ENCODE results near the gene DGKA.
A peak's percentile ranks its signal among the peaks of the same experiment; 100 is the strongest.

Gene DGKA

DNA sequence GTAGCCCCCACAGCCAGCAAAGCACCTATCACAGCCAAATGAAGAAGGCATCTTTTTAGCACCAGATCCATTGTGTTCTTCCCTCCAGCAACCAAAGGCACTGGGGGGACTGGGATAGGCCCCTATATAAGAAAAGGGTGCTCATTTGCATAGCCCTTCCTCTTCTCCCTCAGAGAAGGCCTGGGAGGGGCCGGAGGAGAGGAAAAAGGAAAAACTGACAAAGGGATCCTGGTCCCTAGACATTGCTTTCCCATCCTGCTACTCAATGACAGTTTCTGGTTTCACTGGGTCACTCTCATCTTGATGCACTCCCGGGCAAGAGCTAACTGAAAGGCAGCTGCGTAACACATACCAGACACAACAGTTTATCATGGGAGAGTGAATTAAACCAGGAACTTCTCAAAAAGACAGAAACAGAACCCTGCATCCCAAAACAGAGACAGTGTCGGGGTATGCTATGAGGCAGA, 35.0 kb downstream of the DGKA start, which contains the start of gene PMEL:
PMEL (minus strand) TSS at position 102 of the 467 bp plus-strand sequence; CDS start at position 71, 31 bp downstream.
- peaks cover 45% of the 10 kb centered on the region for H3K4me1 Mint-ChIP-seq
- peaks cover 11% of the 10 kb centered on the region for H3K36me3 Mint-ChIP-seq (ENCODE audit: low read depth)
- H3K27me3 Mint-ChIP-seq (ENCODE audit: low read depth, poor library complexity), result peaks cover 2% of the 10 kb centered on the region
- peak; percentile 18 for DNase-seq
- peak within 1 kb of the TSS; percentile 99 for H3K4me3 Mint-ChIP-seq
- TF ChIP-seq CTCF (IDR thresholded peaks at IDR 0.05), result no peak
- H3K9me3 Mint-ChIP-seq, result no peaks in the 10 kb centered on the region
- H3K27ac Mint-ChIP-seq, result peak within 1 kb of the TSS; percentile 95

DNA sequence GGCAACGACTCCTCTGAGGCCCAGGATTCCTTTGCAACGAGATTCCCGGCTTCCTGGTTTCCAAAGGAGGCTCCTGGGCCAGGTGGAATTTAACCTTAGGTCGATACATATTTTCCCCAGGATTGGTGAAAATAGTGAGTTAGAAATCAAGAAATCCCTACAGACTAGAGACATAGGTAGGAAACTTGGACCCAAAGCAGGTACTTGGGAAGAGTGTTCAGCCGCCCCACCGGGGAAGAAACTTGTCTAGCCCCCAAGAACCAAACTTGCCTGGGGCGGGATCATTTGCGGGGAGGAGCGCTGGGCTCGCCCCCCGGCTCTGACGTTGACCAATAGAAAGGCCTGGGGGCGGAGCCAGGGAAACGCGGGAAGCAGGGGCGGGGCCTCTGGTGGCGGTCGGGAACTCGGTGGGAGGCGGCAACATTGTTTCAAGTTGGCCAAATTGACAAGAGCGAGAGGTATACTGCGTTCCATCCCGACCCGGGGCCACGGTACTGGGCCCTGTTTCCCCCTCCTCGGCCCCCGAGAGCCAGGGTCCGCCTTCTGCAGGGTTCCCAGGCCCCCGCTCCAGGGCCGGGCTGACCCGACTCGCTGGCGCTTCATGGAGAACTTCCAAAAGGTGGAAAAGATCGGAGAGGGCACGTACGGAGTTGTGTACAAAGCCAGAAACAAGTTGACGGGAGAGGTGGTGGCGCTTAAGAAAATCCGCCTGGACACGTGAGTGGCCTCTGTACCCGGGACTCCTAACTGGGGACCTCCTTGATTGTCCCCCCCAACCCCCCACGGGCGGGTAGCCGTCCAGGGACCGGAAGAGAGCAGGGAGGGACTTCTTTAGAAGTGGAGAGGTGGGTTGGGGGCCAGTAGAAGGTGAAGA, 35.7 kb downstream of the DGKA start, which contains the start of gene CDK2:
CDK2 (plus strand) TSS at position 423 of the 874 bp plus-strand sequence; CDS start at position 602, 179 bp downstream.
- Mint-ChIP-seq H3K27ac (peak within 1 kb of the TSS; percentile 95), H3K27me3 (ENCODE audit: low read depth, poor library complexity) (peaks cover 2% of the 10 kb centered on the region), H3K4me1 (peaks cover 52% of the 10 kb centered on the region), H3K36me3 (ENCODE audit: low read depth) (peaks cover 17% of the 10 kb centered on the region), H3K9me3 (no peaks in the 10 kb centered on the region), H3K4me3 (peak within 1 kb of the TSS; percentile 99)
- peak; percentile 98 for DNase-seq
- no peak for TF ChIP-seq CTCF (IDR thresholded peaks at IDR 0.05)

DNA sequence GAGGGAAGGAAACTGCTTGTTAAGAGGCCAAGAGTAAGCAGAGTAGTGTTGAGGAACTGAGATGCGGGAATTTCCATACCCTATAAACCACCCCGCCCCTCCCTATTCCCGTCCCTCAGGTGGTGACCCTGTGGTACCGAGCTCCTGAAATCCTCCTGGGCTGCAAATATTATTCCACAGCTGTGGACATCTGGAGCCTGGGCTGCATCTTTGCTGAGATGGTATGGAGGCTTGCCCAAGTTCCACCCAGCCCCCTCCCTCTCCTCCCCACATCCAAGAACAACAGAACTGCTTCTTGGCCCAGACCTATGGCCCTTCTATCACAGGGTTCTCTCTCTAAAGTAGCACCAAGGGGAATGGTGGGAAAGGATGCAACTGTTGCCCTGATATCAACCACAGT, 38.4 kb downstream of the DGKA start:
- no peak for DNase-seq
- Mint-ChIP-seq H3K36me3 (ENCODE audit: low read depth) (peaks cover 17% of the 10 kb centered on the region), H3K27me3 (ENCODE audit: low read depth, poor library complexity) (peaks cover 2% of the 10 kb centered on the region), H3K9me3 (no peaks in the 10 kb centered on the region), H3K27ac (no peak overlapping the region), H3K4me3 (no peak overlapping the region), H3K4me1 (peaks cover 47% of the 10 kb centered on the region)
- TF ChIP-seq CTCF (IDR thresholded peaks at IDR 0.05), result no peak

- TF ChIP-seq CTCF (IDR thresholded peaks at IDR 0.05), result no peak
- H3K27me3 Mint-ChIP-seq (ENCODE audit: low read depth, poor library complexity), result no peaks in the 10 kb centered on the region
- peak overlapping the region; percentile 76 for H3K27ac Mint-ChIP-seq
- H3K36me3 Mint-ChIP-seq (ENCODE audit: low read depth), result peaks cover 17% of the 10 kb centered on the region
- DNase-seq, result no peak
- no peaks in the 10 kb centered on the region for H3K9me3 Mint-ChIP-seq
- H3K4me1 Mint-ChIP-seq, result peaks cover 37% of the 10 kb centered on the region
- H3K4me3 Mint-ChIP-seq, result no peak overlapping the region
Observed at GRCh38 chr12:55970775-55971174, 39.8 kb downstream of the DGKA start.

GRCh38 chr12:55972042-55972441, 41.1 kb downstream of the DGKA start:
- Mint-ChIP-seq H3K36me3 (ENCODE audit: low read depth) (peaks cover 27% of the 10 kb centered on the region), H3K4me1 (peaks cover 35% of the 10 kb centered on the region), H3K4me3 (no peak overlapping the region), H3K27ac (no peak overlapping the region), H3K27me3 (ENCODE audit: low read depth, poor library complexity) (no peaks in the 10 kb centered on the region), H3K9me3 (no peaks in the 10 kb centered on the region)
- DNase-seq, result no peak
- no peak for TF ChIP-seq CTCF (IDR thresholded peaks at IDR 0.05)
